Nephron progenitor cell (in vitro differentiated cells): ENCODE measurements around the gene SEMA5B.

Experiments
- DNase-seq: peaks from one replicate; pipeline ENCODE4 v3.0.0; 2021
- H3K27ac Mint-ChIP-seq: 2 replicates; pipeline ENCODE4 v1.8.0; 2021; ENCODE audit warnings: mild to moderate bottlenecking, moderate library complexity, mixed read lengths
- H3K27me3 Mint-ChIP-seq: 2 replicates; pipeline ENCODE4 v1.8.0; 2021; ENCODE audit warnings: mild to moderate bottlenecking, low read depth, mixed read lengths; ENCODE audit not compliant: poor library complexity
- H3K36me3 Mint-ChIP-seq: 2 replicates; pipeline ENCODE4 v1.8.0; 2021; ENCODE audit warnings: low read depth, mixed read lengths
- H3K4me1 Mint-ChIP-seq: 2 replicates; pipeline ENCODE4 v1.8.0; 2021; ENCODE audit warnings: mixed read lengths
- H3K4me3 Mint-ChIP-seq: 2 replicates; pipeline ENCODE4 v1.8.0; 2021; ENCODE audit warnings: mild to moderate bottlenecking, moderate library complexity, mixed read lengths
- H3K9me3 Mint-ChIP-seq: 2 replicates; pipeline ENCODE4 v1.8.0; 2021; ENCODE audit warnings: mild to moderate bottlenecking, moderate library complexity, mixed read lengths
- TF ChIP-seq, protein P1 (sequence below): fragments of 200-600 bp; sonication (generic); IDR thresholded peaks from 2 replicates; pipeline ENCODE4 v1.5.0; 2021; ENCODE audit warnings: antibody characterized with exemption

Gene SEMA5B

DNA sequence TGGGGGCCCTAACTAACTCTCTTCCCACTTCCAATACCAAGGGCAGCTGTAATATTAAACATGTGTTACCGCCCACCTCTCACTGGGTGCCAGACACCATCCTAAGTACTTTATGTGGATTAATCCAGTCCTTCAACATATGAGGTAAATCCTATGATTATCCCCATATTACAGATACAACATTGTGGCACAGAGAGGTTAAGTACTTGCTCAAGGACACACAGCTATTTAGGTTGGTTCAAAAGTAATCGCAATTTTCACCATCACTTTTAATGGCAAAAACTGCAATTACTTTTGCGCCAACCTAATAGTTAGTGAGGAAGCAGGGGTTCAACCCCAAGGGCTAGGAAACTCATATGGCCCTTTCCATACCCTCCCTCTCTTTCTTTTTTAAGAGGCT is 100.8 kb downstream of the SEMA5B start:
- H3K4me1 Mint-ChIP-seq: peaks cover 22% of the 10 kb centered on the region
- H3K4me3 Mint-ChIP-seq: no peak overlapping the region
- no peak for DNase-seq
- peaks cover 16% of the 10 kb centered on the region for H3K27me3 Mint-ChIP-seq
- H3K27ac Mint-ChIP-seq: no peak overlapping the region
- TF ChIP-seq, protein P1, sequence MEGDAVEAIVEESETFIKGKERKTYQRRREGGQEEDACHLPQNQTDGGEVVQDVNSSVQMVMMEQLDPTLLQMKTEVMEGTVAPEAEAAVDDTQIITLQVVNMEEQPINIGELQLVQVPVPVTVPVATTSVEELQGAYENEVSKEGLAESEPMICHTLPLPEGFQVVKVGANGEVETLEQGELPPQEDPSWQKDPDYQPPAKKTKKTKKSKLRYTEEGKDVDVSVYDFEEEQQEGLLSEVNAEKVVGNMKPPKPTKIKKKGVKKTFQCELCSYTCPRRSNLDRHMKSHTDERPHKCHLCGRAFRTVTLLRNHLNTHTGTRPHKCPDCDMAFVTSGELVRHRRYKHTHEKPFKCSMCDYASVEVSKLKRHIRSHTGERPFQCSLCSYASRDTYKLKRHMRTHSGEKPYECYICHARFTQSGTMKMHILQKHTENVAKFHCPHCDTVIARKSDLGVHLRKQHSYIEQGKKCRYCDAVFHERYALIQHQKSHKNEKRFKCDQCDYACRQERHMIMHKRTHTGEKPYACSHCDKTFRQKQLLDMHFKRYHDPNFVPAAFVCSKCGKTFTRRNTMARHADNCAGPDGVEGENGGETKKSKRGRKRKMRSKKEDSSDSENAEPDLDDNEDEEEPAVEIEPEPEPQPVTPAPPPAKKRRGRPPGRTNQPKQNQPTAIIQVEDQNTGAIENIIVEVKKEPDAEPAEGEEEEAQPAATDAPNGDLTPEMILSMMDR: no peak
- H3K9me3 Mint-ChIP-seq: no peaks in the 10 kb centered on the region
- no peaks in the 10 kb centered on the region for H3K36me3 Mint-ChIP-seq

DNA sequence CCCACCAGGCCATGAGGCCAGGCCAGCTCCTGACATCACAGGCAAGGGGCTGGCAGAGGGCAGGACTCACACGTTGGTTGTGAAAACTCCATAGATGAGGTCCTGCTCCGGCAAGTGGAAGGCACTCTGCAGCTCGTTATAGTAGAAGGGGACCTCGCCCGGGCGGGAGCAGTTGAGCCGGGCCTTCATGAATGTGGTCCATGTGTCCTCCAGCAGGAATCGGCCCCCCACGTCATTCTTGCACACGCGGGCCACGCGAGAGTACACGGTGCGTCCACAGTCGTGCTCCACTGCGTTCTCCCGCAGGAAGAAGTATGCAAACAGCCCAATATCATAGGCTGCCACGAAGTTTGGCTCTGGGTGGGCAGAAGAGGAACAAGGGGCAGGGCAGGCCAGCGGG is 101.2 kb downstream of the SEMA5B start:
- H3K27ac Mint-ChIP-seq: no peak overlapping the region
- H3K4me1 Mint-ChIP-seq: peaks cover 22% of the 10 kb centered on the region
- no peak overlapping the region for H3K4me3 Mint-ChIP-seq
- no peaks in the 10 kb centered on the region for H3K9me3 Mint-ChIP-seq
- no peak for DNase-seq
- H3K27me3 Mint-ChIP-seq: peaks cover 16% of the 10 kb centered on the region
- no peaks in the 10 kb centered on the region for H3K36me3 Mint-ChIP-seq
- TF ChIP-seq, protein P1: no peak

DNA sequence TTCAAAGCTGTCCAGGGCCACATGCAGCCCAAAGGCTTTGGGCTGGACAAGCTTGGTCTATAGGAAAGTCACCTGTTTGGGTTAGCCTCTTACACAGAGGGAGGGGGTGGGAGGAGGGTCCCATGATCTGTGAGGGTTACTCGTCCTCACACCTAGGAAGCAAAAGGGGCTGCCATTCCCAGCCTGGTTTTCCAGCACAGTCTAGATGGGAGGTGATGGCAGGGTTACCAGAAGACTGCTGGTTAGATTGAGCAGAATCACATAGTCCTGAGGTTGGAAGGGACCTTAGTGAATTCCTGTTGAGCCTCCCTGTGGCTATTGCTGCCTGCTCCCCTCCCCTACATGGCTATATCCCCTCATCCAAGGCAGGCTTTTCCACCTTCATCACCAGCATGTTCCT is 101.8 kb downstream of the SEMA5B start:
- no peak overlapping the region for H3K27ac Mint-ChIP-seq
- no peak overlapping the region for H3K4me3 Mint-ChIP-seq
- H3K36me3 Mint-ChIP-seq: no peaks in the 10 kb centered on the region

DNA sequence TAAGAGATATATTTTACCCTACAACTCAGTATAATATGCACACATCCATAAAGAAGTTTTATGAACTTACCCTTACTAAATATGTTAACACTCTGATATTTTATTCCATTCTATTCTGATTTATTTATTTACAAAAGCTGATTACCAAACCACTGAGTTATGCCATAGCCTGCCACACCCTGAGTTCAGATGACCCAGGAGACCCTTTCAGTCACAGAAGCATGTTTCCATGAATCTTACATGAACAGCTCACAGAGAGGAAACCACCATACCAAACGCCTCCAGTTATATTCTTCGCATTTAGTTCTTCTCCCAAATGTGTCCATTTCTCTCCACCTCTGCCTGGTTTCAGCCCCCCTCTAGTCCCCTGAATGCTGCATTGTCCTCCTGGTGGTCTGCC is 103.5 kb downstream of the SEMA5B start:
- no peak for DNase-seq
- H3K4me1 Mint-ChIP-seq: peaks cover 6% of the 10 kb centered on the region
- peaks cover 21% of the 10 kb centered on the region for H3K27me3 Mint-ChIP-seq
- H3K36me3 Mint-ChIP-seq: no peaks in the 10 kb centered on the region
- H3K9me3 Mint-ChIP-seq: no peaks in the 10 kb centered on the region
- no peak overlapping the region for H3K27ac Mint-ChIP-seq
- no peak overlapping the region for H3K4me3 Mint-ChIP-seq
- TF ChIP-seq, protein P1: no peak

More for the DNA sequence above, 101.8 kb downstream of the SEMA5B start:
- Mint-ChIP-seq H3K9me3 (no peaks in the 10 kb centered on the region), H3K4me1 (peaks cover 18% of the 10 kb centered on the region), H3K27me3 (peaks cover 16% of the 10 kb centered on the region)
- TF ChIP-seq, protein P1: no peak
- DNase-seq: no peak

DNA sequence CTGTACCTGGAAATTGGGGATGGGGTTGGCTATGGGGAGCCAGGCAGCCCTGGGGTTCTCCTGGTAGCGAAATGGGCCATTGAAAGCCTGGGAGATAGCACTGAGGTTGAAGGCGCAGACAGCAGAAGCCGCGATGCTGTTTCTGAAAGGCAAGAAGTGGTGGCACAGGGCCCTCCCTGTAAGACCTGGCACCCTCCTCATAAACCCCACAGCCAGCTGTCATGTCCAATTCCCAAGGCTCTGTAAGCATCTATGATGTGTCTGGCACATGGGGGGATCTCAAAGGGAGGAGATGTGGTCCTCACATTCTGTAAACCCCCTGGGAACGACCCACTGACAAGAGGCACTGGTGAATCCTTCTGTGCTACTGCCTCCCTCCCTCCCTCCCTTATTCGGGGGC is 104.0 kb downstream of the SEMA5B start:
- H3K27ac Mint-ChIP-seq: no peak overlapping the region
- H3K27me3 Mint-ChIP-seq: peaks cover 19% of the 10 kb centered on the region
- TF ChIP-seq, protein P1: no peak
- H3K36me3 Mint-ChIP-seq: no peaks in the 10 kb centered on the region
- H3K4me3 Mint-ChIP-seq: no peak overlapping the region
- peaks cover 3% of the 10 kb centered on the region for H3K4me1 Mint-ChIP-seq
- H3K9me3 Mint-ChIP-seq: no peaks in the 10 kb centered on the region
- DNase-seq: no peak

DNA sequence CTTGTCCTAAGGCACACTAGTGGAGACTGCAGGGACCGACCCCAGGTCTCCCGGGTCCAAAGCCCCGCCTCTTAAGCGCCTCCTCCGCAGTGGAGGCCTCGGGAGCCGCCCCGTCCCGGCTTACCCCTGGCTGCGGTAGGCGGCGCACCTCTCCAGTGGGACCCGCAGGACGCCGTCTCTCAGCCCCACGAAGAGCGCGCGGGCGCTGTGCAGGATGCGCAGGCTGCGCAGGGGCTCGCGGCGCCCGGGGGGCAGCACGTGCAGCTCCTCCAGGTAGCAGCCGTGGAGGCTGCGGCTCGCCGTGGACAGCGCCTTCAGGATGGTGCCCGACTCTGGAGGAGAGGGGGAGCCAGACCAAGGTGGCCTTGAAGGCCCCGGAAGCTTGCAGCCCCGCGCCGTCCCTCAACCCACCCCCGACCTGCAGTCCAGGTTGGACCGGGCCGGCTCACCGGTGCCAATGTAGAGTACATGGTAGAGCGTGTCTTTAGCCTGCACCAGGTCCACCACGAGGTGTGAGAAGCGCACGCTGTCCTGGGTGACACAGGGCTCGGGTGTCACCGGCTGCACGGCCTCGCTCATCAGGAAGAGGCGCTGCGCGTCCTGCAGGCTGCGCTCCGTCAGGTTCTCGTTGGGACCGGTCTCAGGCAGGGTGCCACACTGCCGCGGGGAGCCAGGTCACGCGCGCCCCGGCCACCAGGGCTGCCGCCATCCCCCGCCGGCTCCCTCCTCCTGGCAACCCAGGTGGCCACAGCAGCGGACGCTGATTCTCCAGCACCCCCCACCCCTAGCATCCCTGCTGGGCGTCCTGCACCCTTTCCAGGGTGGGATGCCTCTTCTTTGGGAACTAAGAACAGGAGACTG is 105.5 kb downstream of the SEMA5B start:
- H3K27me3 Mint-ChIP-seq: peaks cover 23% of the 10 kb centered on the region
- H3K36me3 Mint-ChIP-seq: no peaks in the 10 kb centered on the region
- H3K4me1 Mint-ChIP-seq: no peaks in the 10 kb centered on the region
- H3K4me3 Mint-ChIP-seq: peak overlapping the region; percentile 63
- no peak overlapping the region for H3K27ac Mint-ChIP-seq
- TF ChIP-seq, protein P1: peak; percentile 27
- peak; percentile 72 for DNase-seq
- no peaks in the 10 kb centered on the region for H3K9me3 Mint-ChIP-seq
